ENCODE data around the gene XYLT1. TPM values are rescaled to one million over a fixed set of nuclear protein-coding genes. Genes with fewer than 3 reads are reported as not detected.

Gene XYLT1, protein sequence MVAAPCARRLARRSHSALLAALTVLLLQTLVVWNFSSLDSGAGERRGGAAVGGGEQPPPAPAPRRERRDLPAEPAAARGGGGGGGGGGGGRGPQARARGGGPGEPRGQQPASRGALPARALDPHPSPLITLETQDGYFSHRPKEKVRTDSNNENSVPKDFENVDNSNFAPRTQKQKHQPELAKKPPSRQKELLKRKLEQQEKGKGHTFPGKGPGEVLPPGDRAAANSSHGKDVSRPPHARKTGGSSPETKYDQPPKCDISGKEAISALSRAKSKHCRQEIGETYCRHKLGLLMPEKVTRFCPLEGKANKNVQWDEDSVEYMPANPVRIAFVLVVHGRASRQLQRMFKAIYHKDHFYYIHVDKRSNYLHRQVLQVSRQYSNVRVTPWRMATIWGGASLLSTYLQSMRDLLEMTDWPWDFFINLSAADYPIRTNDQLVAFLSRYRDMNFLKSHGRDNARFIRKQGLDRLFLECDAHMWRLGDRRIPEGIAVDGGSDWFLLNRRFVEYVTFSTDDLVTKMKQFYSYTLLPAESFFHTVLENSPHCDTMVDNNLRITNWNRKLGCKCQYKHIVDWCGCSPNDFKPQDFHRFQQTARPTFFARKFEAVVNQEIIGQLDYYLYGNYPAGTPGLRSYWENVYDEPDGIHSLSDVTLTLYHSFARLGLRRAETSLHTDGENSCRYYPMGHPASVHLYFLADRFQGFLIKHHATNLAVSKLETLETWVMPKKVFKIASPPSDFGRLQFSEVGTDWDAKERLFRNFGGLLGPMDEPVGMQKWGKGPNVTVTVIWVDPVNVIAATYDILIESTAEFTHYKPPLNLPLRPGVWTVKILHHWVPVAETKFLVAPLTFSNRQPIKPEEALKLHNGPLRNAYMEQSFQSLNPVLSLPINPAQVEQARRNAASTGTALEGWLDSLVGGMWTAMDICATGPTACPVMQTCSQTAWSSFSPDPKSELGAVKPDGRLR
- total RNA-seq, result 10 to 100 TPM in 3 of 4 donors, 1 to 10 TPM in 1; 8.5 to 37.8 (median 12.6) TPM
- polyA plus RNA-seq, result 2.5 TPM
- long read RNA-seq, donor 1, full-length matches to known transcripts, result 1 of 26 reads
- long read RNA-seq, donor 1, partial matches to known transcripts, result 5 of 26 reads
- long read RNA-seq, donor 1, other reads (novel, unspliced or antisense), result 20 of 26 reads
- long read RNA-seq, donor 2, full-length matches to known transcripts, result 1 of 3 reads
- long read RNA-seq, donor 2, partial matches to known transcripts, result 0 of 3 reads
- long read RNA-seq, donor 2, other reads (novel, unspliced or antisense), result 2 of 3 reads
- long read RNA-seq, donor 3, partial matches to known transcripts, result 3 of 41 reads
- long read RNA-seq, donor 3, other reads (novel, unspliced or antisense), result 38 of 41 reads
- long read RNA-seq, donor 4, partial matches to known transcripts, result 2 of 7 reads
- long read RNA-seq, donor 4, other reads (novel, unspliced or antisense), result 5 of 7 reads

DNA sequence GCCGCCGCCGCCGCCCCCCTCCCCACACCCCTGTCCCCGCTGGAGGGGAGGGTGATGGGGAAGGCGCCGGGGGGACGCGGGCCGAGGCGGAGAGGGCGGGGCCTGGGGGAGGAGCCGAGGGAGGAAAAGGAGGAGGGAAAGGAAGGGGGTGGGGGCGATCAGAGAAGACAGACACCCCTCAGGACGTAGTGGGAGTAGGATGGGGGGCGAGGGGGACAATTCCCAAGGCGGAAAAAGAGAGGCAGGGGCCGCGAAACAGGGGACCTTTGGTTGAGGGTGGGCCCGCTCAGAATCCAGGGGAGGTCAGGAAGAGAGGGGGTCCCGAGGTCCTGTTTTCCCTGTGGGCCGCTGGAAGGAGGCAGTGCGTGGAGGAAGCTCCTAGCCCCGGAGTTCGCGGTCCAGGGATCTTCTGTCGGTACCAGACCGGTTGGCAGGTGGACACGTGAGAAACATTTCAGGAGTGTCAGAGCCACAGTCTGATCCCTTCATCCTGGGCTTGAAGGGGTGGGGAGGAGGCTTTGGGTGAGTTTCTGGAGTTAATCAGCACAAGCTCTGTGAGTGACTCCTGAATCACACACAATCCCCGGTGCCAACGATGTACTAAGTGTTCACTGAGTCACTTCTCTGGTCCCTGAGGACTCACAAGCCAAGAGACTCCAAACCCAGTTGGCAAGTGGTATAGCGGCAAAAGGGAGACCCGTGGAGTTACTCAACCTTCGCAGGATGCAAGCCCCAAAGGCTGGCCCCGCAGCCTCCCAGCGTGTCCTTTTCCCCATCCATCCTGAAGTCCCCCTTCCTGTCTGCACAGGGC lies at the start of gene XYLT1:
TSS of gene XYLT1 (minus strand) at position 53 of the 811 bp plus-strand sequence. CDS start 164 bp downstream, outside the sequence.
- H3K27ac ChIP-seq (ENCODE audit: low read length), result peak within 1 kb of the TSS; percentile 68
- DNase-seq, result peak; percentile 79 to 86 (median 81)
- H3K4me3 ChIP-seq (ENCODE audit: low read length), result peak within 1 kb of the TSS; percentile 93
- no peaks in the 10 kb centered on the region for H3K27me3 ChIP-seq (ENCODE audit: control insufficient read depth, insufficient read depth)
- peaks cover 2% of the 10 kb centered on the region for H3K4me1 ChIP-seq (ENCODE audit: control insufficient read depth, insufficient read depth, low read length)
- WGBS, result 7% methylated on average over 34 of the region's 36 CpGs
- ATAC-seq, result peak; percentile 83 to 90
- no peaks in the 10 kb centered on the region for H3K9me3 ChIP-seq (ENCODE audit: control insufficient read depth, low read length)
- intact Hi-C loops (cut with DNase I), result loop anchor here in 2 of 4 donors (10.0 kb wide), 2 partner anchors 104 to 606 kb away; no protein-coding TSS in a partner anchor

DNA sequence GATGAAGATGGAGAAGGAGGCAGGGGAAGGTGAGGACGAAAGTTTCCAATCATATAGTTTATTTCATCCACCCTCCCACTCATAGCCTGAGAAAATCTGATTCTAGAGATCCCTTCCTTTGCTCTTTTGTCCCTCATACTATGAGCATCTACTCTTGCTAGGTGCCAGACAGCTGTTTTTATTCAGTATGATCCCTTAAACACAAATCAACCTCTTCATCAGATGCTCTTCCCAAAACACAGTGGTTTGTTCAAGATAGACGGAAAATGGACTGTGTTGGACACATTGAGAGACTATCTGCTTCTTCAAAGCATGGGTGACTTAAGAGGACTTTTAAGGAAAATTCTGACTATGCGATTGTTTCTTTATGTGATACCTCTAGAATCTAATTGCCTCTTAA lies 49.4 kb upstream of the XYLT1 start:
- 78% methylated on average over 3 of the region's 3 CpGs for WGBS
- Histone ChIP-seq H3K27ac (ENCODE audit: low read length) (no peak overlapping the region), H3K4me3 (ENCODE audit: low read length) (no peak overlapping the region), H3K9me3 (ENCODE audit: control insufficient read depth, low read length) (no peaks in the 10 kb centered on the region), H3K4me1 (ENCODE audit: control insufficient read depth, insufficient read depth, low read length) (no peaks in the 10 kb centered on the region), H3K27me3 (ENCODE audit: control insufficient read depth, insufficient read depth) (no peaks in the 10 kb centered on the region)
- ATAC-seq (no peak), DNase-seq (no peak)
- intact Hi-C loops (cut with DNase I), result no loop called here

DNA sequence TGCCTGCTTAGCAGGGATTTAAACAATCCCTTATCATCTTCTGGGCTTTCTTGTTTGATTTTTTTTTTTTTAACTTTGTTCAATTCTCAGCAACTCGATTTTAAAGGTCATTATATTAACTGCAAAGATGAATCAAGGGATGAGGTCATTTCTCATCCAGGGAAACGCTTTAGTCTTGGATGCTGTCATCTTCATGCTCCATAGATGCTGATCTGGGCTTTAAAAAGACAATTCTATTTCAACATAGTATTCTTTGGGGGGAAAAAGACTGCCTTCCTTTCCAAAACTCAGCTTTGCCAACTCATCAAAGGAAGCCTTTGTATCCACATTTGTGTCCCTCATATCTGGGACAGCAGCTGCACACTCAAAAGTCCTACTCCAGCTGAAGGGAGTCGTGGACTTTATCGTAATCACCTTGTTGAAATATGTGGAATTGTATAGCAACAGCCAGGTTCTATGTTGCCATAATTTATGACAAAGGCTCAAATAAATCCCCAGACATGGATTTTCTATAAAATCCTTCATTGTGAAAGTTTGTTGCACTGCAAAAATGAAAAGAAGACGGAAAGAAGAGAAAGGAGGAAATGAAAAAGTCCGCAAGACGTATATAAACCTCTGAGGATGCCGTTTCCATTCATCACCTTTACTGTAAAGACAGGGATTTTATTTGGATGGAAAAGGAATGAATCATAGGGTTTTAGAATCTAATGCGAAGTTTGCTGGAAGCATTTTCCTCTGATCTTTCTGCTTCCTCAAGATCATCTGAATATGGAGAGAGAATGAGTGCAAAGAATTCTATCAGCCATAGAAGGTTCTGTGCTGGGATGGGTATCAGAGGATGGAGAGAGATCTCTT lies 48.6 kb upstream of the XYLT1 start:
- 72% methylated on average over 9 of the region's 9 CpGs for WGBS
- intact Hi-C loops (cut with DNase I), result no loop called here
- H3K27me3 ChIP-seq (ENCODE audit: control insufficient read depth, insufficient read depth), result no peaks in the 10 kb centered on the region
- no peaks in the 10 kb centered on the region for H3K4me1 ChIP-seq (ENCODE audit: control insufficient read depth, insufficient read depth, low read length)
- DNase-seq, result no peak
- H3K27ac ChIP-seq (ENCODE audit: low read length), result no peak overlapping the region
- H3K4me3 ChIP-seq (ENCODE audit: low read length), result no peak overlapping the region
- ATAC-seq, result no peak
- no peaks in the 10 kb centered on the region for H3K9me3 ChIP-seq (ENCODE audit: control insufficient read depth, low read length)

DNA sequence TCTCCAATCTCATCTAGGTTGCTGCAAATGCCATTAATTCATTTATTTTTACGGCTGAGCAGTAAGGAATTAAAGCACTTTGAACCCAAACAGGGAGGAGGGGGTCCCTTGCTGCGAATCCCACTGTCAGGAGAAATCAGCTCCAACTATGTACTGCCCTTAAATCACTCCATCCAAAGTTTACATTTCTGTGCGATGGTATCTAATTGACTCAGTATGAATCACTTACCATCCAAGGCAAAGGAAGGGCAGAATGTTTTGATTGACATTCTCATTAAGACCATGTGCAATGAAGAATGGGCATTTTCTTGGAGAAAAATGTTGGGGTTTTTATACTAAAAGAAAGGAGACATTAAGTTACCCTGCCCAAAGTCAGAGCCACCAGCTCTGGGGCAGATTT lies 47.7 kb upstream of the XYLT1 start:
- DNase-seq (no peak), ATAC-seq (no peak)
- H3K4me1 ChIP-seq (ENCODE audit: control insufficient read depth, insufficient read depth, low read length), result no peaks in the 10 kb centered on the region
- intact Hi-C loops (cut with DNase I), result no loop called here
- no peaks in the 10 kb centered on the region for H3K27me3 ChIP-seq (ENCODE audit: control insufficient read depth, insufficient read depth)
- no peaks in the 10 kb centered on the region for H3K9me3 ChIP-seq (ENCODE audit: control insufficient read depth, low read length)
- H3K4me3 ChIP-seq (ENCODE audit: low read length), result no peak overlapping the region
- no peak overlapping the region for H3K27ac ChIP-seq (ENCODE audit: low read length)
- WGBS, result 81% methylated on average over 3 of the region's 3 CpGs

DNA sequence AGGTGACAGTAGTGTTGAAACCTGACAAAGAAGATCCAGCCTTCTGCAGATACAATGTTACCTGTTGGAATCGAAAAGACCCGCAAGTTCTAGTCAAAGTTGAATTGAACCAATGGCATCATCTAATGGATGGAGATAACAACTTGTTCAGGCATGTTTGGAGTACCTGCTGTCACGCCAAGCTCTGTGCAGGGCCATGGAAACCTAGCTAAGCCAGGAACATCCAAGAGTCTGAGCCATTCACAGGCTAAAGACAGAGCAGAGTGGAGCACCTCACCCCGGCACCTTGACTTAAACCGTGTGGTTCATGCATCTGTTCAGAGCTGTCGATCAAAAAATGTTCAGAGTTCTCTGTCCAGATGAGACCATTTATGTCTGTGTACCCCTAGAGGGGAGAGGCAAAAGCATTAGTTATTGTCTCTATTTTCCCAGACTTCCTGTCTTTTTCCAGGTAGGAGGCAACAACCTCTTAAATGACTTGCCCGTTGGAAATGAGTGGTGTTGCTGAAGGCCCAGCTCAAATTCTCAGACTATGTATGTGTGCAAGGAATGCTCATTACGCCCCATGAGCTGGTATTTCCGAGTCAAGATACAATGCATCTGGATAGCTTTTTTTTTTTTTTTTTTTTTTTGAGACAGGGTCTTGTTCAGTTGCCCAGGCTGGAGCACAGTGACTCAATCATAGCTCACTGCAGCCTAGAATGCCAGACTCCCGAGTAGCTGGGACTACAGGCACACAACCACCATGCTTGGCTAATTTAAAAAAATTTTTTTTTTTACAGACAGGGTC lies 44.9 kb upstream of the XYLT1 start:
- intact Hi-C loops (cut with DNase I), result no loop called here
- ATAC-seq (no peak), DNase-seq (no peak)
- Histone ChIP-seq H3K9me3 (ENCODE audit: control insufficient read depth, low read length) (no peaks in the 10 kb centered on the region), H3K4me1 (ENCODE audit: control insufficient read depth, insufficient read depth, low read length) (no peaks in the 10 kb centered on the region), H3K27ac (ENCODE audit: low read length) (no peak overlapping the region), H3K27me3 (ENCODE audit: control insufficient read depth, insufficient read depth) (no peaks in the 10 kb centered on the region), H3K4me3 (ENCODE audit: low read length) (no peak overlapping the region)
- 85% methylated on average over 10 of the region's 10 CpGs for WGBS

DNA sequence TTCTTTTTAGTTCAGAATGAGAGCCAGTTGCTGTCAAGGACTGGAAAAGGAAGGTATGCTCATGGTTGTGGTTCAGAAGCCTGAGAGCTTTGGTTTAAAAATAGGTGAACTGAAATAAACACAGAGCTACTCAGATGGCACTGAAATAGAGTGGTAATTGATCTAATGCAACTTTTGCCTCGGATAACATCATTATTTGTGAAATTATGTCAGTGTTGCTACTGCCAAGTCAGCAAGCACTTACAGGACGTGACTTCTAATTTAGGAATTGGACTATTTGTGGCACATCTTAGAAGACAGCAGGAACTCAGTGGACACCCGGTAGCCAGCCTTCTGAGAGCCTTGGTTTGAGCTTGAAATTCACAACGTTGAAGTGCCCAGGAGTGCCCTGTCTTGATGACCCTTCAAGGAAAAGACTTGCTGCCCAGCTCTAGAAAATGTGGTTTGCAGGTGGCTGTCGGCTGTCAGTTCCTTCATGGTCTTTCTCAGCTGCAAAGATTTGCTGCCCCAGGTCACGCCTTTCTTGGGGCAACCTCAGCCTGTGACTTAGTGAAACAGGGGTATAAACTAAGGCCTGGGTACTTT lies 42.0 kb upstream of the XYLT1 start:
- H3K4me3 ChIP-seq (ENCODE audit: low read length), result no peak overlapping the region
- H3K27ac ChIP-seq (ENCODE audit: low read length), result no peak overlapping the region
- H3K9me3 ChIP-seq (ENCODE audit: control insufficient read depth, low read length), result peaks cover 3% of the 10 kb centered on the region
- intact Hi-C loops (cut with DNase I), result no loop called here
- ATAC-seq (no peak), DNase-seq (no peak)
- no peaks in the 10 kb centered on the region for H3K4me1 ChIP-seq (ENCODE audit: control insufficient read depth, insufficient read depth, low read length)
- 50% methylated on average over 6 of the region's 6 CpGs for WGBS
- no peaks in the 10 kb centered on the region for H3K27me3 ChIP-seq (ENCODE audit: control insufficient read depth, insufficient read depth)

DNA sequence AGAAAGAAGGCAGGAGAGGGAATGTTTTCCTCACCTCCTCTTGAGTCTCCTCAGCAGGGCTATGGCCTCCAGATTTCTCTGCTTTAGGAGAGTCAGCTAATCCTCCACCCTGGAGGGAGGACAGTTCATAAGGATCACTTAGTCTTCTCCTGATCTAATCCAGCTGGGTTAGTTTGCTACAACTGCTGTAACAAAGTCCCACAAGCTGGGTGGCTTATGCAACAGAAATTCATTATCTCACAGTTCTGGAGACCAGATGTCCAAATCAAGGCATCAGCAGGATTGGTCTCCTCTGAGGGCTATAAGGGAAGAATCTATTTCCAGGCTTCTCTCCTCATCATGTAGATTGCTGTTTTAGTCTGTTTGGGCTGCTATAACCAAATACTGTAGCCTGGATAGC lies 40.6 kb upstream of the XYLT1 start:
- Histone ChIP-seq H3K27ac (ENCODE audit: low read length) (no peak overlapping the region), H3K27me3 (ENCODE audit: control insufficient read depth, insufficient read depth) (no peaks in the 10 kb centered on the region), H3K9me3 (ENCODE audit: control insufficient read depth, low read length) (peaks cover 3% of the 10 kb centered on the region), H3K4me1 (ENCODE audit: control insufficient read depth, insufficient read depth, low read length) (no peaks in the 10 kb centered on the region), H3K4me3 (ENCODE audit: low read length) (no peak overlapping the region)
- DNase-seq (no peak), ATAC-seq (no peak)
- intact Hi-C loops (cut with DNase I), result no loop called here

DNA sequence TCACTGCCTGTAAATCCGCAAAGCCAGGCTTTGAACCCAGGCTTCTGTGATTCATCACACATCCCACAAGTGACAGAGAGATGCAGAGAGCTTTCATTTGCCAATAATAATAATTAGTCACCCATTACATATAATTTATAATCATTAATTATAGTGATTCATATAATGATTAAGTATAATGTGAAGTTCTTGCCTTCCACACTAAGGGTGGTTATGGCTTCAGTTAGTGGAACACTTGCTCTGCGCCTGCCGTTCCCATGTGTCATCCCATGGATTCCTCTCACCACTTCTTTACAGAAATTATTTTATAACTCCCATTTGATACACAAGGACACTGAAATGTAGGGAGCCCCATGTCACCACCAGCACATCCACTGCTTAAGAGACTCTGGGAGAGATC lies 39.8 kb upstream of the XYLT1 start:
- Histone ChIP-seq H3K27me3 (ENCODE audit: control insufficient read depth, insufficient read depth) (no peaks in the 10 kb centered on the region), H3K4me1 (ENCODE audit: control insufficient read depth, insufficient read depth, low read length) (no peaks in the 10 kb centered on the region), H3K4me3 (ENCODE audit: low read length) (no peak overlapping the region), H3K9me3 (ENCODE audit: control insufficient read depth, low read length) (peaks cover 3% of the 10 kb centered on the region), H3K27ac (ENCODE audit: low read length) (no peak overlapping the region)
- intact Hi-C loops (cut with DNase I), result no loop called here
- 91% methylated on average over 3 of the region's 3 CpGs for WGBS
- DNase-seq (no peak), ATAC-seq (no peak)

DNA sequence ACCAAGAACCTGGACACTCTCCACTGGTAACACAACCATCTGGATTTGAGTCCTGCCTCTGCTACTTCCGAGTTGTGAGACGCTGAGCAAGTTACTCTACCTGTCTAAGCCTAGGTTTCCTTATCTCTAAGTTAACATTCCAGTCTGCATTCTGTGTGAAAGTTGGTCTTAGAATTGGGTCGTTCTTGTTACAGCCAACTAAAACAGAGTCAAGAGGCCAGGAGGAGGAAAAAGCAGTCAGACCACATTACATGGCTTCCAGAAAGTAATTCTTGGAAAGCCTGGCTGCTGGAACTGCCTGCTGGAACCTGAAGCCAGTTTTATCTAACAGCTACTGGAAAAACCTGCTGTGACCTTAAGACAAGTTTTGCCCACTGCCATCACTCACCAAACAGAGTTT lies 38.4 kb upstream of the XYLT1 start:
- DNase-seq, result no peak
- Histone ChIP-seq H3K9me3 (ENCODE audit: control insufficient read depth, low read length) (peaks cover 3% of the 10 kb centered on the region), H3K4me1 (ENCODE audit: control insufficient read depth, insufficient read depth, low read length) (no peaks in the 10 kb centered on the region), H3K27ac (ENCODE audit: low read length) (no peak overlapping the region), H3K27me3 (ENCODE audit: control insufficient read depth, insufficient read depth) (no peaks in the 10 kb centered on the region), H3K4me3 (ENCODE audit: low read length) (no peak overlapping the region)
- ATAC-seq, result no peak
- WGBS, result 66% methylated on average over 3 of the region's 3 CpGs
- intact Hi-C loops (cut with DNase I), result no loop called here
